Gastrocnemius medialis (tissue), 4 donors: ENCODE measurements around the gene FYB2. TPM values are rescaled to one million over a fixed set of nuclear protein-coding genes. Genes with fewer than 3 reads are reported as not detected.

Experiments
- ATAC-seq, 2 donors: fragments of 150-250 bp; one replicate each; pipeline ENCODE4 v1.9.1; 2016
- DNase-seq, 2 donors: peaks; one replicate each; pipeline ENCODE4 v3.0.0-alpha.2; 2019
- H3K27ac ChIP-seq, 4 donors: fragments of 200-600 bp; sonication (generic); 1 replicate in 1 of 4; 2 replicates in 3 of 4; pipeline ENCODE4 v1.5.1; 2016 to 2018; ENCODE audit warnings: mild to moderate bottlenecking in 2 of 4, moderate library complexity in 1 of 4
- H3K27me3 ChIP-seq, 3 donors: fragments of 200-600 bp; sonication (generic) in 2 of 3; 1 replicate in 1 of 3; 2 replicates in 2 of 3; pipeline versions ENCODE4 v1.5.1 to v1.6.0; 2016 to 2019; ENCODE audit warnings: mild to moderate bottlenecking in 1 of 3, moderate library complexity in 1 of 3
- H3K36me3 ChIP-seq, 2 donors: fragments of 200-600 bp; sonication (generic) in 1 of 2; one replicate each; pipeline ENCODE4 v1.5.1; 2017 to 2018
- H3K4me1 ChIP-seq, 2 donors: fragments of 200-600 bp; sonication (generic) in 1 of 2; one replicate each; pipeline ENCODE4 v1.5.1; 2016 to 2017; ENCODE audit warnings: mild to moderate bottlenecking in 2 of 2
- H3K4me3 ChIP-seq, 4 donors: fragments of 200-600 bp; sonication (generic) in 3 of 4; 1 replicate in 1 of 4; 2 replicates in 3 of 4; pipeline ENCODE4 v1.5.1; 2016 to 2019; ENCODE audit warnings: mild to moderate bottlenecking in 2 of 4
- H3K9me3 ChIP-seq, 3 donors: fragments of 200-600 bp; sonication (generic) in 2 of 3; 1 replicate in 1 of 3; 2 replicates in 2 of 3; pipeline ENCODE4 v1.5.1; 2016 to 2019
- POLR2A ChIP-seq, 2 donors: fragments of 450-650 bp; IDR thresholded peaks; one replicate each; pipeline ENCODE4 v1.6.1; 2017; ENCODE audit warnings: antibody characterized with exemption in 2 of 2, mild to moderate bottlenecking in 2 of 2, moderate library complexity in 2 of 2
- in situ Hi-C, 4 donors: fragments of 200-750 bp; cut with MboI; loops; one replicate each; pipeline versions ENCODE4 v1.15.0 to v1.8.0; 2017; ENCODE audit warnings: low sequenced_read_pairs in 4 of 4
- intact Hi-C: fragments of 100-400 bp; cut with DNase I; formaldehyde crosslinking; loops from one replicate; pipeline ENCODE4 v1.15.1; 2023; ENCODE audit warnings: low total_unique reads
- total RNA-seq, 4 donors: library from RNA; depleted of rRNA; stranded (reverse); fragments of >200 nt; gene quantifications; one replicate each; pipeline versions ENCODE4 v1.1.0 to v1.2.3, GENCODE V29; 2016
- TF ChIP-seq, protein P1 (sequence below), 5 experiments: fragments of 450-650 bp in 3 of 5; fragments of 200-600 bp in 2 of 5; sonication (generic) in 2 of 5; IDR thresholded peaks in 4 of 5; conservative IDR thresholded peaks in 1 of 5; 1 replicate in 4 of 5; 2 replicates in 1 of 5; pipeline ENCODE4 v1.5.1; 2016 to 2019; ENCODE audit warnings: antibody characterized with exemption in 5 of 5, mild to moderate bottlenecking in 3 of 5, moderate library complexity in 3 of 5

Gene FYB2
- total RNA-seq, 4 donors from 2014 or later: 1.0 to 14.2 (median 1.7) TPM

DNA sequence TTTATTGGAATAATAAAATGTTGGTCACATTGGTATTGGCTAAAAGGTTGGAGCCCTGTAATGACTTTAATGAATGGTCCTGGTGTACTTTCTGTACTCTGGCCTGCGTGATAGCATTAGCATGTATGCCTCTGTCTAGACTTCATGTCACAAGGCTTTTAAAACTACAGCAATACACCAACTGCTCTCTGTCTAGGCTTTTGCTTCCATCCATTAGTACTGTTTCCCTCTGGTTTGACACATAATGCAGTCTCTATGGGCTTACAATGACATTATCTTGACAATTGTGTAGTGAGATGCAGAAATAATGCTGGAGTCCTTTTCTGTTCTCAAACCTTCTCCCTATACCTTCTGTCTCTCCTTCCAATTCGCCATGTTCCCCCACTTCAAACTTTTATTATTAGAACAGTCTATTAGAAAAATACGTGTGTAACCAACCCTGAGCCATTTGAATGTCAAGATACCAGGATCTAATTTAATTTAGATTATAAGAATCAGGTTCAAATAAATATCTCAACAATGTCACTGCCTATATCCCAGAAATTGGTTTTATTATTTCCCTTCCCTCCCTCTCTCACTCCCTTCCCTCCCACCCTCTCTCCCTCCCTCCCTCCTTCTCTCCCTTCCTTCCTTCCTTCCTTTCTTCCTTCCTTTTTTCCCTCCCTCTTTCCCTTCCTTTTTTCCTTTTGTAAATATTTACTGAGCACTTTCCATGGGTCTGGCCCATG is 44.2 kb upstream of the FYB2 start:
- Histone ChIP-seq H3K9me3 (no peaks in the 10 kb centered on the region), H3K36me3 (no peaks in the 10 kb centered on the region), H3K27ac (no peak overlapping the region), H3K4me1 (no peaks in the 10 kb centered on the region), H3K4me3 (no peak overlapping the region), H3K27me3 (no peaks in the 10 kb centered on the region)
- TF ChIP-seq POLR2A (IDR thresholded peaks at IDR 0.05): no peak
- TF ChIP-seq, protein P1, sequence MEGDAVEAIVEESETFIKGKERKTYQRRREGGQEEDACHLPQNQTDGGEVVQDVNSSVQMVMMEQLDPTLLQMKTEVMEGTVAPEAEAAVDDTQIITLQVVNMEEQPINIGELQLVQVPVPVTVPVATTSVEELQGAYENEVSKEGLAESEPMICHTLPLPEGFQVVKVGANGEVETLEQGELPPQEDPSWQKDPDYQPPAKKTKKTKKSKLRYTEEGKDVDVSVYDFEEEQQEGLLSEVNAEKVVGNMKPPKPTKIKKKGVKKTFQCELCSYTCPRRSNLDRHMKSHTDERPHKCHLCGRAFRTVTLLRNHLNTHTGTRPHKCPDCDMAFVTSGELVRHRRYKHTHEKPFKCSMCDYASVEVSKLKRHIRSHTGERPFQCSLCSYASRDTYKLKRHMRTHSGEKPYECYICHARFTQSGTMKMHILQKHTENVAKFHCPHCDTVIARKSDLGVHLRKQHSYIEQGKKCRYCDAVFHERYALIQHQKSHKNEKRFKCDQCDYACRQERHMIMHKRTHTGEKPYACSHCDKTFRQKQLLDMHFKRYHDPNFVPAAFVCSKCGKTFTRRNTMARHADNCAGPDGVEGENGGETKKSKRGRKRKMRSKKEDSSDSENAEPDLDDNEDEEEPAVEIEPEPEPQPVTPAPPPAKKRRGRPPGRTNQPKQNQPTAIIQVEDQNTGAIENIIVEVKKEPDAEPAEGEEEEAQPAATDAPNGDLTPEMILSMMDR (IDR thresholded peaks at IDR 0.05 in 4 of 5, conservative IDR thresholded peaks at IDR 0.05 in 1 of 5): no peak
- DNase-seq (no peak), ATAC-seq (no peak)
- in situ Hi-C loops: no loop called here
- intact Hi-C loops: no loop called here

DNA sequence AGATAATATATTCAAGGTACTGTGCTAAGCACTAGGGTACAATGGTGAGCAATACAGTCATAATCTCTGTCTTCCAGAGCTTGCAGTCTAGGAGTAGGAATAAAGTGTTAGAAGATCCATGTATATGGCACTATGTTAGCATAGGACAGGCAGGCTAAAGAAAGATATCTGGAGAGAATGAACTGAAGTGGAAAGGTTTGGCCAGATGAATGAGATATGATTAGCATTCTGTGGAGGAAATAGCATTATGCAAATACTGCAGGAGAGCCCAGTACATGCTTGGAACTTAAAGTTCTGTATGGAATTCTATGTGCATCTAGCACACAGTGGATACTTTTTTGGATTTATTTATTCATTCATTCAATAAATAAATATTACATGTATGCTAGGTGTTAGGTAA is 40.1 kb upstream of the FYB2 start:
- in situ Hi-C loops: no loop called here
- DNase-seq: no peak
- Histone ChIP-seq H3K27me3 (no peaks in the 10 kb centered on the region), H3K27ac (no peak overlapping the region), H3K4me1 (no peaks in the 10 kb centered on the region), H3K4me3 (no peak overlapping the region), H3K9me3 (no peaks in the 10 kb centered on the region), H3K36me3 (no peaks in the 10 kb centered on the region)
- ATAC-seq: no peak
- no peak for TF ChIP-seq POLR2A (IDR thresholded peaks at IDR 0.05)
- TF ChIP-seq, protein P1 (IDR thresholded peaks at IDR 0.05 in 4 of 5, conservative IDR thresholded peaks at IDR 0.05 in 1 of 5): no peak
- intact Hi-C loops: no loop called here

DNA sequence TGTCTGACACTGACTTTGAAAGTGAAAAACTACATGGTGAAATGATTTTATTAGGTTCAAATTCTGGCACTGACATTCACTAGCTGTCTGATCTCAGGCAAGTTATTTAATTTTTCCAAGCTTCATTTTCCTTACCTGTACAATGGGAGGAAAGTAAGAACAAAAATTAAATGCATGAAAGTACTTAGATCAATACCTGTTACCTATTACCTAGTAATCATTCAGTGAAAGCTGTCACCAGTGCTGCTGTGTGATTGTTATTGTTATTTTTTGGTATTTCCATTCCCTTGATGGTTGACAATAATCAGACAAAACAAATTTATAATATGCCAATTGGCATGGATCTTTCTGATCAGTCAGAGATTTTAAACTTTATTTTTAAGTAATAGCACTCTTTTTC is 37.0 kb upstream of the FYB2 start:
- in situ Hi-C loops: no loop called here
- TF ChIP-seq POLR2A (IDR thresholded peaks at IDR 0.05): no peak
- TF ChIP-seq, protein P1 (IDR thresholded peaks at IDR 0.05 in 4 of 5, conservative IDR thresholded peaks at IDR 0.05 in 1 of 5): no peak
- no peaks in the 10 kb centered on the region for H3K27me3 ChIP-seq
- ATAC-seq (no peak), DNase-seq (no peak)
- H3K4me1 ChIP-seq: no peaks in the 10 kb centered on the region
- no peak overlapping the region for H3K27ac ChIP-seq
- H3K4me3 ChIP-seq: no peak overlapping the region
- intact Hi-C loops: no loop called here
- no peaks in the 10 kb centered on the region for H3K9me3 ChIP-seq
- H3K36me3 ChIP-seq: no peaks in the 10 kb centered on the region

DNA sequence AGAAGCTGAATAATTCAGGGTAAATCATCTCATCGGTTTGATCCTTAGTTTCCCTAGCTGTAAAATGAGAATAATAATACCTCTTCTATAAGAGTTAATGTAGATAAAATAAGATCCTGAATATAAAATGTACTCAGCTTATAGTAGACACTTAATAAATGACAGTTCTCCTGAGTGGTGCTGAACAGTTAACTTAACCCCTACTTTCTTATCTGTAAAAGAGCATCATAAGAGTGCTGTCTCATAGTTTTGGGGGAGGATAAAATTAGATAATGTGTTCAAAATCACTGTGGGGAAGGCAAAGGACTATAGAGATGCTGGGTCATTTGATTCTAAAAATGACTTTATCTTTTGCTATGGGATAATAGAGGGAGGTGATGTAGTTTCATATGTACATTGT is 36.0 kb upstream of the FYB2 start:
- TF ChIP-seq POLR2A (IDR thresholded peaks at IDR 0.05): no peak
- TF ChIP-seq, protein P1 (IDR thresholded peaks at IDR 0.05 in 4 of 5, conservative IDR thresholded peaks at IDR 0.05 in 1 of 5): no peak
- in situ Hi-C loops (no loop called here), intact Hi-C loops (no loop called here)
- H3K9me3 ChIP-seq: no peaks in the 10 kb centered on the region
- H3K27ac ChIP-seq: no peak overlapping the region
- H3K4me3 ChIP-seq: no peak overlapping the region
- ATAC-seq (no peak), DNase-seq (no peak)
- no peaks in the 10 kb centered on the region for H3K27me3 ChIP-seq
- H3K4me1 ChIP-seq: no peaks in the 10 kb centered on the region
- H3K36me3 ChIP-seq: no peaks in the 10 kb centered on the region
